ENCODE data around the gene SPI1. TPM values are rescaled to one million over a fixed set of nuclear protein-coding genes. Genes with fewer than 3 reads are reported as not detected.

SPI1 gene
- total RNA-seq, 1 experiment from 2014 or later = 0.22 TPM

DNA sequence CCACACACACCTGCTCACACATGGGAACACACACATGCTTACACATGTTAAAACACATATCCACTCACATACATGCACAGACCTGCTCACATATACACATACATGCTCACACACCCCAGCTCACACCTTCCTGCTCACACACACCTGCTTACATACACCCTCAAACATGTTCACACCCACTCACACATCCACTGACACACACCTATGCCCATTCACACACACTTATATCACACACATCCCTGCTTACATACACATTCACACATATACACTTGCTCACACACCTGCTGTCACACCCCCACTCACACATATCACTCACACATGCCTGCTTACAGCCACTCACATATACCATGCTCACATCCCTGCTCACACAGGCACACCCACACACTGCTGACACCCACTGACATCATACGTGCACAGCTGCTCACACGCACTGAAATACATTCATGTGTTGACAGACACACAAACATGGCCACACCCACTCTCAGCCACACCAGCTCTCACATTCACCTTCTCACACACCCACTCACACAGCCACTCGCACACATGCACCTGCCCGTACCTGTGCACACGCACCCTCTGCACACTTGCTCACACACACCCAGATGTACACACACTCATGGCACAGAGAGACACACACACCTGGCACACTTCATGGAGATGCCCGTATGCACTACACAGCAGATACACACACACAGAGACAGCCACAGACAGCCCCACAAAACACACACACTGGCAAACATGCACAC is 20.2 kb downstream of the SPI1 start:
- Histone ChIP-seq H3F3A (ENCODE audit: low read length, unreplicated experiment) (no peaks in the 10 kb centered on the region), H3K36me3 (ENCODE audit: low read depth, low read length) (no peaks in the 10 kb centered on the region), H3K9me2 (replicated peaks; ENCODE audit: low read length) (no peaks in the 10 kb centered on the region), H3K4me2 (ENCODE audit: low read length) (no peak overlapping the region), H3K9ac (ENCODE audit: low read length) (no peak overlapping the region), H3K27ac (ENCODE audit: low read length) (no peak overlapping the region), H2AFZ (ENCODE audit: low read length) (no peak overlapping the region), H3K9me3 (ENCODE audit: low read length) (no peaks in the 10 kb centered on the region), H3K4me3 (ENCODE audit: low read length) (no peak overlapping the region), H3K4me1 (ENCODE audit: insufficient read depth, low read length) (no peaks in the 10 kb centered on the region), H3K27me3 (ENCODE audit: low read length) (no peaks in the 10 kb centered on the region), H3K79me2 (ENCODE audit: low read length) (no peaks in the 10 kb centered on the region), H4K20me1 (ENCODE audit: low read length) (no peaks in the 10 kb centered on the region)
- ChIA-PET POLR2A (ENCODE audit: unreplicated experiment) (no interaction called here), CTCF (no interaction called here)
- ATAC-seq (no peak), DNase-seq (no peak)
- intact Hi-C loops (cut with micrococcal nuclease) = no loop called here
- BruUV-seq (replicated peaks) = no TSS peak
- TF ChIP-seq EZH2phosphoT487 (IDR thresholded peaks at IDR 0.05; ENCODE audit: borderline replicate concordance, low read length) (no peak), EZH2 (IDR thresholded peaks at IDR 0.05; ENCODE audit: low read length, unreplicated experiment) (no peak)
- TF ChIP-seq, protein P1, sequence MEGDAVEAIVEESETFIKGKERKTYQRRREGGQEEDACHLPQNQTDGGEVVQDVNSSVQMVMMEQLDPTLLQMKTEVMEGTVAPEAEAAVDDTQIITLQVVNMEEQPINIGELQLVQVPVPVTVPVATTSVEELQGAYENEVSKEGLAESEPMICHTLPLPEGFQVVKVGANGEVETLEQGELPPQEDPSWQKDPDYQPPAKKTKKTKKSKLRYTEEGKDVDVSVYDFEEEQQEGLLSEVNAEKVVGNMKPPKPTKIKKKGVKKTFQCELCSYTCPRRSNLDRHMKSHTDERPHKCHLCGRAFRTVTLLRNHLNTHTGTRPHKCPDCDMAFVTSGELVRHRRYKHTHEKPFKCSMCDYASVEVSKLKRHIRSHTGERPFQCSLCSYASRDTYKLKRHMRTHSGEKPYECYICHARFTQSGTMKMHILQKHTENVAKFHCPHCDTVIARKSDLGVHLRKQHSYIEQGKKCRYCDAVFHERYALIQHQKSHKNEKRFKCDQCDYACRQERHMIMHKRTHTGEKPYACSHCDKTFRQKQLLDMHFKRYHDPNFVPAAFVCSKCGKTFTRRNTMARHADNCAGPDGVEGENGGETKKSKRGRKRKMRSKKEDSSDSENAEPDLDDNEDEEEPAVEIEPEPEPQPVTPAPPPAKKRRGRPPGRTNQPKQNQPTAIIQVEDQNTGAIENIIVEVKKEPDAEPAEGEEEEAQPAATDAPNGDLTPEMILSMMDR (conservative IDR thresholded peaks at IDR 0.05; ENCODE audit: low read depth, low read length) = no peak

DNA sequence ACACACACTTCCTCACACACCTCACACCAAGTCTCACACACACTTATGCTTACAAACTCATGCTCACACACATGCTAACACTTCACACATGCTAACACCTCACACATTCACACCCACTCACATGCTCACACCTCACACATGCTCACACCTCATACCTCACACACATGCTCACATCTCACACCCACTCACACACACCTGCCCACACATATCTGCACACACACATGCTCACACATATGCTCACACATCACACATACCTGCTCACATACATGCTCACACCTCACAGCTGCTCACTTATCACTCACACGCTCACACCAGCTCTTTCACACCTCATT is 21.4 kb downstream of the SPI1 start:
- Histone ChIP-seq H2AFZ (ENCODE audit: low read length) (no peak overlapping the region), H3K27me3 (ENCODE audit: low read length) (no peaks in the 10 kb centered on the region), H3K27ac (ENCODE audit: low read length) (no peak overlapping the region), H4K20me1 (ENCODE audit: low read length) (no peaks in the 10 kb centered on the region), H3K9me3 (ENCODE audit: low read length) (no peaks in the 10 kb centered on the region), H3K36me3 (ENCODE audit: low read depth, low read length) (no peaks in the 10 kb centered on the region), H3K9ac (ENCODE audit: low read length) (no peak overlapping the region), H3F3A (ENCODE audit: low read length, unreplicated experiment) (no peaks in the 10 kb centered on the region), H3K4me1 (ENCODE audit: insufficient read depth, low read length) (no peaks in the 10 kb centered on the region), H3K9me2 (replicated peaks; ENCODE audit: low read length) (no peaks in the 10 kb centered on the region), H3K4me3 (ENCODE audit: low read length) (no peak overlapping the region), H3K79me2 (ENCODE audit: low read length) (no peaks in the 10 kb centered on the region), H3K4me2 (ENCODE audit: low read length) (no peak overlapping the region)
- no TSS peak for BruUV-seq (replicated peaks)
- no peak for TF ChIP-seq EZH2phosphoT487 (IDR thresholded peaks at IDR 0.05; ENCODE audit: borderline replicate concordance, low read length)
- no peak for TF ChIP-seq EZH2 (IDR thresholded peaks at IDR 0.05; ENCODE audit: low read length, unreplicated experiment)
- TF ChIP-seq, protein P1 (conservative IDR thresholded peaks at IDR 0.05; ENCODE audit: low read depth, low read length) = no peak
- CTCF ChIA-PET = no interaction called here
- DNase-seq (no peak), ATAC-seq (no peak)
- intact Hi-C loops (cut with micrococcal nuclease) = no loop called here
- POLR2A ChIA-PET (ENCODE audit: unreplicated experiment) = no interaction called here

DNA sequence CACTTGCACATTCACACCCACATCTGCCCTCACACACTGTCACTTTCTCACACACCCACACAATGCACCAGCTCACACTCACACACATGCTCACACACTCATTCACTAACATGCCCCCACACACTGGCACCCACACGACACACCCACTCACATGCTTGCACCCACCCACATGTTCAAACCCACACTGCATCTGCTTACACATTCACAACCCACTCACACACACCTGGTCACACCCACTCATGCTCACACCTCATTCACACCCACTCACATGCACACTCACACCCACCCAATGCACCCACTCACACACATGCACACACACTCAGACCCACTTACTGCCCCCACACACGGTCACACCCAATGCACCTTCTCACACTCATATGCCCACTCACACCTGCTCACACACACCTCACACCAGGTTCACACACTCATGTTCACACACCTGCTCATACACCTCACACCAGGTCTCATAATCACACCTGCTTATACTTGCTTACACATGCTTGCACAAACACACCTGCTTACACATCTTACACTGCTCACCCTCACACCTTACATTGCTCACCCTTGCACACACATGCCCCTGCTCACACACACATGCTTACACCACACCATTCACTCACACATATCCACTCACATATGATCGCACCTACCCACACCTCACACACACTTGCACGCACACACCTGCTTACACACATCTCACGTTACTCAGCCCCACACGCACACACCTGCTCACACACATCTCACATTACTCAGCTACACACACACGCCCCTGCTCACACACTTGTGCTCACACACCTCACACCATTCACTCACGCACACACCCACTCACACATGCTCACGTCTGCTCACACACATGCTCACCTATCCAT is 22.0 kb downstream of the SPI1 start:
- Histone ChIP-seq H2AFZ (ENCODE audit: low read length) (no peak overlapping the region), H3K9me3 (ENCODE audit: low read length) (no peaks in the 10 kb centered on the region), H3K4me1 (ENCODE audit: insufficient read depth, low read length) (no peaks in the 10 kb centered on the region), H3K27me3 (ENCODE audit: low read length) (no peaks in the 10 kb centered on the region), H3K27ac (ENCODE audit: low read length) (no peak overlapping the region), H3K9me2 (replicated peaks; ENCODE audit: low read length) (no peaks in the 10 kb centered on the region), H3K36me3 (ENCODE audit: low read depth, low read length) (no peaks in the 10 kb centered on the region), H4K20me1 (ENCODE audit: low read length) (no peaks in the 10 kb centered on the region), H3K4me2 (ENCODE audit: low read length) (no peak overlapping the region), H3K4me3 (ENCODE audit: low read length) (no peak overlapping the region), H3F3A (ENCODE audit: low read length, unreplicated experiment) (no peaks in the 10 kb centered on the region), H3K9ac (ENCODE audit: low read length) (no peak overlapping the region), H3K79me2 (ENCODE audit: low read length) (no peaks in the 10 kb centered on the region)
- intact Hi-C loops (cut with micrococcal nuclease) = no loop called here
- CTCF ChIA-PET = no interaction called here
- TF ChIP-seq EZH2 (IDR thresholded peaks at IDR 0.05; ENCODE audit: low read length, unreplicated experiment) (no peak), EZH2phosphoT487 (IDR thresholded peaks at IDR 0.05; ENCODE audit: borderline replicate concordance, low read length) (no peak)
- TF ChIP-seq, protein P1 (conservative IDR thresholded peaks at IDR 0.05; ENCODE audit: low read depth, low read length) = no peak
- POLR2A ChIA-PET (ENCODE audit: unreplicated experiment) = no interaction called here
- ATAC-seq = no peak
- no TSS peak for BruUV-seq (replicated peaks)
- no peak for DNase-seq

Measured in PC-3 (cell line).